Loucy (cell line): ENCODE results near the gene TSPAN31.

Experiments
- H2AFZ ChIP-seq: fragments of 200-600 bp; sonication (generic); 2 replicates; pipeline ENCODE4 v1.6.0; 2016; ENCODE audit warnings: antibody characterized with exemption, mild to moderate bottlenecking, low read length, moderate library complexity
- H3F3A ChIP-seq: fragments of 200-600 bp; 2 replicates; pipeline ENCODE4 v1.6.0; 2016; ENCODE audit warnings: antibody characterized with exemption, low read depth, mild to moderate bottlenecking
- H3K27me3 ChIP-seq: fragments of 200-600 bp; sonication (generic); 2 replicates; pipeline ENCODE4 v1.6.1; 2014; ENCODE audit warnings: low read length, mild to moderate bottlenecking; ENCODE audit not compliant: insufficient read depth, poor library complexity, severe bottlenecking
- H3K36me3 ChIP-seq: fragments of 200-600 bp; sonication (generic); 2 replicates; pipeline ENCODE4 v1.6.1; 2016; ENCODE audit warnings: low read length; ENCODE audit not compliant: insufficient read depth
- H3K4me1 ChIP-seq: fragments of 200-600 bp; sonication (generic); 2 replicates; pipeline ENCODE4 v1.5.1; 2014; ENCODE audit warnings: low read length, mild to moderate bottlenecking; ENCODE audit not compliant: insufficient read depth, poor library complexity, severe bottlenecking
- H3K4me2 ChIP-seq: fragments of 200-600 bp; sonication (generic); 2 replicates; pipeline ENCODE4 v1.6.0; 2014; ENCODE audit warnings: antibody characterized with exemption, low read length, low read depth, mild to moderate bottlenecking; ENCODE audit not compliant: poor library complexity, severe bottlenecking
- H3K4me3 ChIP-seq: fragments of 200-600 bp; sonication (generic); 2 replicates; pipeline ENCODE4 v1.5.1; 2014; ENCODE audit warnings: low read length, mild to moderate bottlenecking, mixed read lengths; ENCODE audit not compliant: poor library complexity, severe bottlenecking
- H3K79me2 ChIP-seq: fragments of 200-600 bp; sonication (generic); 2 replicates; pipeline ENCODE4 v1.6.1; 2014; ENCODE audit warnings: low read length; ENCODE audit not compliant: insufficient read depth
- H3K9ac ChIP-seq: fragments of 200-600 bp; sonication (generic); 2 replicates; pipeline ENCODE4 v1.6.0; 2014; ENCODE audit warnings: mild to moderate bottlenecking, low read depth, low read length, moderate library complexity; ENCODE audit not compliant: poor library complexity, severe bottlenecking
- H3K9me2 ChIP-seq: fragments of 200-600 bp; sonication (generic); replicated peaks from 2 replicates; pipeline ENCODE4 v1.6.1; 2016; ENCODE audit warnings: low read depth, low read length, mixed read lengths
- H3K9me3 ChIP-seq: fragments of 200-600 bp; sonication (generic); 2 replicates; pipeline ENCODE4 v1.6.1; 2014; ENCODE audit warnings: mild to moderate bottlenecking, antibody characterized with exemption, low read length, low read depth; ENCODE audit not compliant: insufficient read depth
- H4K20me1 ChIP-seq: fragments of 200-600 bp; sonication (generic); 2 replicates; pipeline ENCODE4 v1.6.0; 2014; ENCODE audit warnings: antibody characterized with exemption, low read length, mild to moderate bottlenecking; ENCODE audit not compliant: insufficient read depth, poor library complexity, severe bottlenecking
- EZH2phosphoT487 ChIP-seq: fragments of 200-600 bp; IDR thresholded peaks from 2 replicates; pipeline ENCODE4 v1.6.1; 2018; ENCODE audit warnings: antibody characterized with exemption, mild to moderate bottlenecking, moderate library complexity, borderline replicate concordance
- TF ChIP-seq, protein P1 (sequence below): fragments of 200-600 bp; sonication (generic); conservative IDR thresholded peaks from 2 replicates; pipeline ENCODE4 v1.5.1; 2014; ENCODE audit warnings: mild to moderate bottlenecking, antibody characterized with exemption, low read length

Gene TSPAN31

DNA sequence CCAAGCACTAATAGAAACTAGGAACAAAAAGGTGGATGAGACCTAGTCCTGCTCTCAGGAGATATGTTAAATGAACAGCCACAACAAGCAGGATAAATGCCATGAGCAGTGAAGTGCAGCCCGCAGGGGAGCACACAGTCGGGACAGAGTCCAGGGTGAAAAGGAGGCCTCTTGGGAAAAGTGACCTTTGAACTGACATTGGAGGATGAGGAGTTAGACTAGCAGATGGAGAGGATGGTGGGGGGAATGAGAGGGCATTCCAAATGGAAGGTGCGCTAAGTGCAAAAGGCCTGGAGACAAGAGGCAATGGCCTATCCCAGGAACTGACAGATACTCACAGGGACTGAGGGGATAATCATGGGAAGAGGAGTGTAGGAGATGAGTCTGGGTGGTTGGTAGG, 46.4 kb upstream of the TSPAN31 start:
- Histone ChIP-seq H3K27me3 (no peaks in the 10 kb centered on the region), H4K20me1 (peaks cover 7% of the 10 kb centered on the region), H3K36me3 (peaks cover 10% of the 10 kb centered on the region; the same call in 1 of the 2 replicates), H3K79me2 (peaks cover 22% of the 10 kb centered on the region), H3K4me1 (peaks cover 8% of the 10 kb centered on the region), H3K9me2 (no peaks in the 10 kb centered on the region), H3K9me3 (no peaks in the 10 kb centered on the region), H3K9ac (no peak overlapping the region), H3K4me2 (no peak overlapping the region), H3F3A (no peaks in the 10 kb centered on the region), H3K4me3 (no peak overlapping the region), H2AFZ (no peak overlapping the region)
- TF ChIP-seq EZH2phosphoT487, result no peak
- TF ChIP-seq, protein P1, sequence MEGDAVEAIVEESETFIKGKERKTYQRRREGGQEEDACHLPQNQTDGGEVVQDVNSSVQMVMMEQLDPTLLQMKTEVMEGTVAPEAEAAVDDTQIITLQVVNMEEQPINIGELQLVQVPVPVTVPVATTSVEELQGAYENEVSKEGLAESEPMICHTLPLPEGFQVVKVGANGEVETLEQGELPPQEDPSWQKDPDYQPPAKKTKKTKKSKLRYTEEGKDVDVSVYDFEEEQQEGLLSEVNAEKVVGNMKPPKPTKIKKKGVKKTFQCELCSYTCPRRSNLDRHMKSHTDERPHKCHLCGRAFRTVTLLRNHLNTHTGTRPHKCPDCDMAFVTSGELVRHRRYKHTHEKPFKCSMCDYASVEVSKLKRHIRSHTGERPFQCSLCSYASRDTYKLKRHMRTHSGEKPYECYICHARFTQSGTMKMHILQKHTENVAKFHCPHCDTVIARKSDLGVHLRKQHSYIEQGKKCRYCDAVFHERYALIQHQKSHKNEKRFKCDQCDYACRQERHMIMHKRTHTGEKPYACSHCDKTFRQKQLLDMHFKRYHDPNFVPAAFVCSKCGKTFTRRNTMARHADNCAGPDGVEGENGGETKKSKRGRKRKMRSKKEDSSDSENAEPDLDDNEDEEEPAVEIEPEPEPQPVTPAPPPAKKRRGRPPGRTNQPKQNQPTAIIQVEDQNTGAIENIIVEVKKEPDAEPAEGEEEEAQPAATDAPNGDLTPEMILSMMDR, result no peak

DNA sequence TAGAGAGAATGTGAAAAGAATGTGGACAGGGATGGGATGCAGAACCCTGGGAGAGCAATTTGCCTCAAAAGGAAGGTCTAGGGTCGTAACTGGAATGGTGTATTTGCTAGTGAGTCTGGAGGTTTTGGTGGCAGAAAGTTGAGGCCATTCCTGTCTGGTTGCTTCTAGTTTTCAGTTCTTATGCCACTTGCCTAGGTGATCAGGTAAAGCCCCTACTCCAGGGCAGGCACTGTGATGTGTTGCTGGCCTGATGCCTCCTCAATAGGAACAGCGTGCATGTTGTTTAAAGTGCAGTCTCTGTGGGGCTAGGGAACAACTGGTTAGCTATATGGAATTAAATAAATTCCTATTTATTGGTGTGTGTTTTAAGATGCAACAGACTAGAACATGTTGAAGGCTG, 44.5 kb upstream of the TSPAN31 start:
- no peak overlapping the region for H3K4me3 ChIP-seq
- H2AFZ ChIP-seq, result no peak overlapping the region
- TF ChIP-seq, protein P1, result no peak
- TF ChIP-seq EZH2phosphoT487, result no peak
- peaks cover 9% of the 10 kb centered on the region; the same call in 1 of the 2 replicates for H3K79me2 ChIP-seq
- H3K9ac ChIP-seq, result no peak overlapping the region
- H3K4me1 ChIP-seq, result no peaks in the 10 kb centered on the region
- H3K4me2 ChIP-seq, result no peak overlapping the region
- H4K20me1 ChIP-seq, result peaks cover 4% of the 10 kb centered on the region
- H3K36me3 ChIP-seq, result peaks cover 13% of the 10 kb centered on the region; the same call in 1 of the 2 replicates
- no peaks in the 10 kb centered on the region for H3K9me2 ChIP-seq
- H3K9me3 ChIP-seq, result no peaks in the 10 kb centered on the region
- no peaks in the 10 kb centered on the region for H3F3A ChIP-seq
- H3K27me3 ChIP-seq, result no peaks in the 10 kb centered on the region

DNA sequence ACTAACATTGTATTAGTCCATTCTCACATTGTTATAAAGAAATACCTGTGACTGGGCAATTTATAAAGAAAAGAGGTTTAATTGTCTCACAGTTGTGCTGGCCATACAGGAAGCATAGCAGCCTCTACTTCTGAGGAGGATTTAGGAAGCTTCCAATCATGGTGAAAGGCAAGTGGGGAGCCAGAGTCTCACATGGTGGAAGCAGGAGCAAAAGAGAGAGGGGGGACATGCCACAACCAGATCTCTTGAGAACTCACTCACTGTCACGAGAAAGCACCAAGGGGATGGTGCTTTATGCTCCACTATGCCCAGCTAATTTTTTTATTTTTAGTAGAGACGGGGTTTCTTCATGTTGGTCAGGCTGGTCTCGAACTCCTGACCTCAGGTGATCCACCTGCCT, 37.6 kb upstream of the TSPAN31 start:
- H3K4me2 ChIP-seq, result no peak overlapping the region
- no peak overlapping the region for H2AFZ ChIP-seq
- H3K27me3 ChIP-seq, result no peaks in the 10 kb centered on the region
- no peak overlapping the region for H3K9ac ChIP-seq
- no peaks in the 10 kb centered on the region for H3K9me2 ChIP-seq
- no peaks in the 10 kb centered on the region for H3K9me3 ChIP-seq
- no peaks in the 10 kb centered on the region for H4K20me1 ChIP-seq
- H3K4me3 ChIP-seq, result no peak overlapping the region
- TF ChIP-seq, protein P1, result no peak
- no peak for TF ChIP-seq EZH2phosphoT487
- no peaks in the 10 kb centered on the region for H3F3A ChIP-seq
- 0 out of 2 replicates have a peak, but pooled peaks cover 3% of the 10 kb centered on the region for H3K36me3 ChIP-seq
- H3K4me1 ChIP-seq, result no peaks in the 10 kb centered on the region
- H3K79me2 ChIP-seq, result no peaks in the 10 kb centered on the region
